Lung (tissue), 12 donors: Measurements from ENCODE around the gene LIPA. TPM values are rescaled to one million over a fixed set of nuclear protein-coding genes. Genes with fewer than 3 reads are reported as not detected.

ENCODE experiments used
- ATAC-seq: fragments of 200-7000 bp; cut with Tn5 transposase; one replicate; pipeline ENCODE4 v1.9.1; 2020; ENCODE audit warnings: moderate number of reproducible peaks; ENCODE audit not compliant: insufficient read depth, low FRiP score
- DNase-seq, 3 donors: peaks; one replicate each; pipeline ENCODE4 v3.0.0-alpha.2; 2013 to 2017
- H3K27ac ChIP-seq, 2 donors: one replicate each; pipeline ENCODE4 v1.5.1; 2013; ENCODE audit warnings: mild to moderate bottlenecking in 2 of 2, moderate library complexity in 2 of 2, control low read depth in 1 of 2, inconsistent platforms in 1 of 2, low read depth in 1 of 2, low read length in 1 of 2
- H3K27me3 ChIP-seq, 3 donors: one replicate each; pipeline ENCODE4 v1.5.1; 2013; ENCODE audit warnings: low read length in 2 of 3; ENCODE audit not compliant: control insufficient read depth in 3 of 3, insufficient read depth in 3 of 3
- H3K36me3 ChIP-seq, 4 donors: one replicate each; pipeline ENCODE4 v1.5.1; 2013; ENCODE audit warnings: low read length in 4 of 4, mild to moderate bottlenecking in 1 of 4, moderate library complexity in 1 of 4; ENCODE audit not compliant: control insufficient read depth in 4 of 4, insufficient read depth in 4 of 4
- H3K4me1 ChIP-seq, 5 donors: one replicate each; pipeline ENCODE4 v1.5.1; 2013; ENCODE audit warnings: low read length in 5 of 5, mild to moderate bottlenecking in 2 of 5, moderate library complexity in 1 of 5; ENCODE audit not compliant: control insufficient read depth in 5 of 5, insufficient read depth in 5 of 5
- H3K4me3 ChIP-seq: one replicate; pipeline ENCODE4 v1.5.1; 2013; ENCODE audit warnings: mild to moderate bottlenecking, control low read depth, moderate library complexity
- H3K9ac ChIP-seq, 2 donors: one replicate each; pipeline ENCODE4 v1.5.1; 2013; ENCODE audit warnings: low read length in 2 of 2, control low read depth in 1 of 2; ENCODE audit not compliant: insufficient read depth in 1 of 2
- H3K9me3 ChIP-seq, 4 donors: one replicate each; pipeline ENCODE4 v1.5.1; 2013; ENCODE audit warnings: low read length in 3 of 4, mild to moderate bottlenecking in 1 of 4, moderate library complexity in 1 of 4; ENCODE audit not compliant: control insufficient read depth in 4 of 4, insufficient read depth in 3 of 4
- CTCF ChIP-seq: IDR thresholded peaks from 2 replicates; pipeline ENCODE4 v1.5.1; 2012; ENCODE audit warnings: mild to moderate bottlenecking; ENCODE audit errors: control extremely low read depth, extremely low read depth
- WGBS, 2 donors: extraction: QIAGEN DNeasy Blood & Tissue Kit; methylation state at CpG; one replicate each; pipeline ENCODE4 v1.1.7; 2013; 5-methylcytosine and 5-hydroxymethylcytosine counted together
- polyA plus RNA-seq, 2 donors: library from polyadenylated mRNA; stranded (reverse); fragments of 200-250 nt; gene quantifications; one replicate each; pipeline ENCODE4 v1.2.1, GENCODE V29; 2013
- total RNA-seq, 2 donors: library from RNA; depleted of rRNA in 1 of 2; stranded (reverse); fragments of >200 nt in 1 of 2; gene quantifications; one replicate each; pipeline ENCODE4 v1.2.1, GENCODE V29; 2014 to 2021
- donor health status: control.
- donor health status: control.
- donor health status: Bipolar disorder and iron deficiency.
- donor health status: healthy.
- donor health status: DM: yes; HTN: yes; CAD: no.

The LIPA gene
- total and polyA plus RNA-seq, 4 donors = 24.0 to 140 (median 71.7) TPM

GRCh38 chr10:89164920-89165319 is 86.7 kb downstream of the LIPA start:
- no peak for TF ChIP-seq CTCF
- DNase-seq = no peak

DNA sequence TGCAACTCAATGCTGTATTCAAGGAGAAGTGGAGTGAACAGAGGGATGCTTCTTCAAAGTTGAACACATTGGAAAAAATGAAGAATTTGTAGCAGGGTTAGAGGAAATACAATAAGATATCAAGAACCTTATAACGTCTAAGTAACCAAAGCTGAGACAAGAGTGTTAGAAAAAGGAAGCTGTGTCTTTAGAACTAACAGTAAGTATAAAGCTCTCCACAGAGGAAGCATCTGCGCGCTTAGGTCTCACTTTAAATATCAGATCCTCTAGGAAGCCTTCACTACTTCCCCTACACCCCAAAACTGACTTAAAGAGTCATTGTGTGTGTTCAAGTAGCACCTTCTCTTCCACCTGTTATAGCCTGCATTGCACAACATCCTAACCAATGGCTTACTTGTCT is 87.5 kb downstream of the LIPA start:
- DNase-seq (no peak), ATAC-seq (no peak)
- no peaks in the 10 kb centered on the region for H3K36me3 ChIP-seq
- no peak overlapping the region for H3K27ac ChIP-seq
- no peaks in the 10 kb centered on the region for H3K9me3 ChIP-seq
- TF ChIP-seq CTCF = no peak
- peaks cover 0 to 2% (median 0%) of the 10 kb centered on the region in 3 donors for H3K27me3 ChIP-seq
- no peak overlapping the region for H3K9ac ChIP-seq
- no peaks in the 10 kb centered on the region for H3K4me1 ChIP-seq
- WGBS, 2 donors = 19 to 52% methylated on average over 3 of the region's 3 CpGs
- H3K4me3 ChIP-seq = no peak overlapping the region

More at GRCh38 chr10:89164920-89165319, 86.7 kb downstream of the LIPA start:
- Histone ChIP-seq H3K4me1 (no peaks in the 10 kb centered on the region), H3K27ac (no peak overlapping the region), H3K4me3 (no peak overlapping the region), H3K36me3 (no peaks in the 10 kb centered on the region), H3K9me3 (no peaks in the 10 kb centered on the region), H3K9ac (no peak overlapping the region), H3K27me3 (peaks cover 0 to 2% (median 0%) of the 10 kb centered on the region in 3 donors)
- WGBS, 2 donors = 82 to 84% methylated on average over 4 of the region's 4 CpGs
- no peak for ATAC-seq

Other genes starting within 250 kb of the LIPA start
- 1 to 10 TPM; 1.2 to 4.5 TPM for gene CH25H, start 44.5 kb downstream of the LIPA start, total RNA-seq
- gene CH25H, start 44.5 kb downstream of the LIPA start, polyA plus RNA-seq = 10 to 100 TPM in 1 of 2 donors, 1 to 10 TPM in 1; 3.0 to 25.2 TPM
- 10 to 100 TPM; 12.1 to 16.0 TPM for gene IFIT2, start 50.3 kb upstream of the LIPA start, total RNA-seq
- gene IFIT2, start 50.3 kb upstream of the LIPA start, polyA plus RNA-seq = 10 to 100 TPM in 1 of 2 donors, 1 to 10 TPM in 1; 8.1 to 17.8 TPM
- 10 to 100 TPM; 17.3 to 27.2 TPM for gene IFIT3, start 76.2 kb upstream of the LIPA start, total RNA-seq
- gene IFIT3, start 76.2 kb upstream of the LIPA start, polyA plus RNA-seq = 10 to 100 TPM; 12.6 to 47.7 TPM
- 1 to 10 TPM in 1 of 2 donors, under 1 TPM in 1; 0.21 to 3.7 TPM for gene IFIT1B, start 126.3 kb upstream of the LIPA start, total RNA-seq
- not detected for gene IFIT1B, start 126.3 kb upstream of the LIPA start, polyA plus RNA-seq
- gene IFIT1, start 140.8 kb upstream of the LIPA start, total RNA-seq = 10 to 100 TPM; 11.1 to 16.9 TPM
- 10 to 100 TPM; 13.1 to 17.7 TPM for gene IFIT1, start 140.8 kb upstream of the LIPA start, polyA plus RNA-seq
- 10 to 100 TPM; 17.7 to 21.8 TPM for gene IFIT5, start 162.8 kb upstream of the LIPA start, total RNA-seq
- 10 to 100 TPM; 12.6 to 13.5 TPM for gene IFIT5, start 162.8 kb upstream of the LIPA start, polyA plus RNA-seq